GM21367 (cell line): ENCODE data around the gene TMEM250.

Source experiments
- ATAC-seq: cut with Tn5 transposase; IDR thresholded peaks from one replicate; pipeline ENCODE4 v1.9.1; 2021; ENCODE audit not compliant: unreplicated experiment

TMEM250 gene

GRCh38 chr9:136084063-136084944 lies 34.4 kb downstream of the TMEM250 start:
- ATAC-seq = no peak

- ATAC-seq = no peak
Observed at GRCh38 chr9:136083558-136084062, 35.1 kb downstream of the TMEM250 start.

GRCh38 chr9:136082496-136083361 lies 35.9 kb downstream of the TMEM250 start:
- no peak for ATAC-seq

- ATAC-seq = no peak
Observed at GRCh38 chr9:136081826-136082495, 36.7 kb downstream of the TMEM250 start.

GRCh38 chr9:136081113-136081825 lies 37.4 kb downstream of the TMEM250 start:
- no peak for ATAC-seq

- no peak for ATAC-seq
Observed at GRCh38 chr9:136080716-136081112, 38.0 kb downstream of the TMEM250 start.

GRCh38 chr9:136079916-136080246 lies 38.8 kb downstream of the TMEM250 start:
- ATAC-seq = no peak

- no peak for ATAC-seq
Observed at GRCh38 chr9:136079211-136079915, 39.3 kb downstream of the TMEM250 start.

- no peak for ATAC-seq
Observed at GRCh38 chr9:136078498-136079011, 40.1 kb downstream of the TMEM250 start.

- ATAC-seq = no peak
Observed at GRCh38 chr9:136078024-136078423, 40.7 kb downstream of the TMEM250 start.

GRCh38 chr9:136077491-136077890 lies 41.2 kb downstream of the TMEM250 start:
- no peak for ATAC-seq

- ATAC-seq = no peak
Observed at GRCh38 chr9:136075881-136076678, 42.6 kb downstream of the TMEM250 start.

- ATAC-seq = no peak
Observed at GRCh38 chr9:136075134-136075841, 43.4 kb downstream of the TMEM250 start.

GRCh38 chr9:136074706-136075105 lies 44.0 kb downstream of the TMEM250 start:
- ATAC-seq = no peak
